Measurements from ENCODE around the gene AKAP10.
"Not testable (repeated sequence)": the region's sequence is repeated elsewhere in the genome, so short reads cannot be mapped to it uniquely, and the experiment has no call there.

The AKAP10 gene

GRCh38 chr17:19978209-19978802 is 678 bp upstream of the AKAP10 start:
- DNase-seq: no peak

GRCh38 chr17:19975601-19976000 is 2.0 kb downstream of the AKAP10 start:
- no peak for DNase-seq

GRCh38 chr17:19973156-19973555 is 4.5 kb downstream of the AKAP10 start:
- no peak for DNase-seq

DNA sequence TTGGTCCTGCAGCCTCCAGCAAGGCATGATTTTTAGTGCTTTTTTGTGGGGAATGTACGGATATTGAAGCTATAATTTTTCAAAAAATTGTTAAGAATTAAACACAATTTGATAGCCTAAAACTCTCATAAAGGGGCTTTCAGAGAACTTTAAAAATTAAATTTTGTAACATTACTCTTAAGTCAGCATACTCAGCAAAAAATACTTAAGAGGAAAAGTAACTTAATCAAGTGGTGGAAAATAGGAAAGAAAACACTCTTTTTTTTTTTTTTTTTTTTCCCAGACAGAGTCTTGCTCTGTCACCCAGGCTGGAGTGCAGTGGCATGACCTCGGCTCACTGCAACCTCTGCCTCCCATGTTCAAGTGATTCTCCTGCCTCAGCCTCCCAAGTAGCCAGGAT is 14.7 kb downstream of the AKAP10 start:
- DNase-seq: not testable (repeated sequence)

DNA sequence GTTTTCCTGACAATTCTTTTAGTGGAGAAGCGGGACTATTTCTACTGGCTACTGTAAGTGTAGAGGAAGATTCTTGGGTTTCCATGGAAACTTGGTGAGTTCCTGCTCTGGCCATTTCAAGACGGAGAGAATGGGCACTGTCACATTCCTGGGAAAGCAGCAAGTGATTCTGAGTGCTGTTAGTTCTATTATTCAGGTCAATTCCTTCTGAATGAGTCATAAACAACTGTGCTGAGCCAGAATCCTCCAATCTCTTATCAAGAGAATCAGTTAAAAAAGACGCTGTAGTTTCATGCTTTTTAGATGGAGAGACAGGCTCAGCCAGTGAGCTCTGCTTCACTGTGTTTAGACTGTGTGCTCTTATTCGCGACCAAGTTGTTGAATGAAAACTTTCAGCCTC is 19.6 kb downstream of the AKAP10 start:
- no peak for DNase-seq

DNA sequence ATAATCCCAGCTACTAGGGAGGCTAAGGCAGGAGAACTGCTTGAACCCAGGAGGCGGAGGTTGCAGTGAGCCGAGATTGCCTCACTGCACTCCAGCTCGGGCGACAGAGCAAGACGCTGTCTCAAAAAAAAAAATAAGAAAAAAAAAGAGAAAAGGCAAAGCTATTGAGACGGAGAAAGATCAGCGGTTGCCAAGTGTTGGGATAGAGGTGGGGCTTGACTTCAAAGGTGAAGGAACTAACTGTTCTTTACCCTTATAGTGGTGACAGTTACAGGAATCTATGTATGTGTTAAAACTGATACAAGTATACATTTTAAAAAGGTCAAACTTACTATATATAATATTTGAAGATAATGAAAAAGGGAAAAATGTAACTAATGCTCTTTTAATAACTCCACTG is 22.5 kb downstream of the AKAP10 start:
- no peak for DNase-seq

GRCh38 chr17:19951411-19951810 is 26.2 kb downstream of the AKAP10 start:
- not testable (repeated sequence) for DNase-seq

DNA sequence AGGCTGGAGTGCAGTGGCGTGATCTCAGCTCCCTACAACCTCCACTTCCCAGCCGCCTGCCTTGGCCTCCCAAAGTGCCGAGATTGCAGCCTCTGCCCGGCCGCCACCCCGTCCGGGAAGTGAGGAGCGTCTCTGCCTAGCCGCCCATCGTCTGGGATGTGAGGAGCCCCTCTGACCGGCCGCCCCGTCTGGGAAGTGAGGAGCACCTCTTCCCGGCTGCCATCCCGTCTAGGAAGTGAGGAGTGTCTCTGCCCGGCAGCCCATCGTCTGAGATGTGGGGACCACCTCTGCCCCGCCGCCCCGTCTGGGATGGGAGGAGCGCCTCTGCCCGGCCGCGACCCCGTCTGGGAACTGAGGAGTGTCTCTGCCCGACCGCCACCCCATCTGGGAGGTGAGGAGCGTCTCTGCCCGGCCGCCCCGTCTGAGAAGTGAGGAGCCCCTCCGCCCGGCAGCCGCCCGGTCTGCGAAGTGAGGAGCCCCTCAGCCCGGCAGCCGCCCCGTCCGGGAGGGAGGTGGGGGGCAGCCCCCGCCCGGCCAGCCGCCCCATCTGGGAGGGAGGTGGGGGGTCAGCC is 26.9 kb downstream of the AKAP10 start:
- not testable (repeated sequence) for DNase-seq

DNA sequence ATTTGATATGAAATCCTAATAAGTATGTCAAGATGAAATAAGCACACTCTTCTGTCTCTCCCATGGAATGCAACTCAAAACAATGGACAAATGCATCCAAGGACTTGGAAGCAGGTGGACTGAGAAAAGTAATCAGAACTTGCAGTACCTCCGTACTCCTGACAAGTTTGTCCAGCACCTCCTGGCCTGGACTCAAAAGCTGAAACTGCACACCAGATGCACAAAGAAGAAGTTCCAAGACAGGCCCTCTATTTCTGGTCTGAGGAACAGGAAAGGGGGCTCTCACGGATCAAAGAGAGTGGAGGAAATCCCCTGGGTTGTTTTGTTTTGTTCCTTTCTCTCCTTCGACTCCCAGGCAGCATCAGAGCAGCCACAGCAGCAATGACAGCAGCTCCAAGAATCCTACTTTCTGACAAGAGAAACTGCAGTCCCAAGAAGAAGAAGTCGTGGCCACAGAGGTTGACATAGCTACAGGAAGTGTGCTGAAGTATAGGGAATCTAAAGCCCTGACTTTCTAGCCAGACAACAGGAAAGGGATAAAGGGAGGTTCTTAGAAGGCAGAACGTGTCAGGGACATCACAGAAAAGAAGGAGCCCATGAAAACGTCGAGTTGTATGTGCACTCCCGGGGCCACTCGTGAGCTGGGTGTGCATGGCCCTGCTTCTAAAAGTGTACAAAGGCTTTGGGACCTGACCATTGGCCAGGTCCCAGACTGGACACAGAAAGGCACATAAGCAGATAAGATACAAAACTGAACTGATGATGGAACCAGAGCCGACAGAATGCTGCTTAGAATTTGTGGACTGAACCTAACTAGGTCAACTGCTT is 29.3 kb downstream of the AKAP10 start:
- DNase-seq: no peak

DNA sequence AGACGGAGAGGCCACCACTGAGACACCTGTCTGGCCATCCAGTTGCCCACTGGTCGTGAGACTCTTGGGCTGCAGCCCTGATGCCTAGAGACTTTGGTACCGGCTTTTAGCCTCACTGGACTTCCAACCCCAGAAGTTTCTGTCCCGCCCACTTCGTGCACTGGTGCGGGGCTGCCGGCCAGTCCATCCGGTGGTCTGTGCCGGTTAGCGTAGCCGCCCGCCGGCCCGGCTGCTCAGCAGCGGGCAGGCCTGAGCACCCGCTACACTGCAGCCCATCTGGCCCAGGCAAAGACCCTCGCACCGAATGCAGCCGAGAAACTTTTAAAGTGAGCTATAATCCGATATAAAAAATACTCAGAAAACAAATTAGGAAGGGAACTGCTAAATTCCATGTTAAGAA is 30.7 kb downstream of the AKAP10 start:
- DNase-seq: no peak

DNA sequence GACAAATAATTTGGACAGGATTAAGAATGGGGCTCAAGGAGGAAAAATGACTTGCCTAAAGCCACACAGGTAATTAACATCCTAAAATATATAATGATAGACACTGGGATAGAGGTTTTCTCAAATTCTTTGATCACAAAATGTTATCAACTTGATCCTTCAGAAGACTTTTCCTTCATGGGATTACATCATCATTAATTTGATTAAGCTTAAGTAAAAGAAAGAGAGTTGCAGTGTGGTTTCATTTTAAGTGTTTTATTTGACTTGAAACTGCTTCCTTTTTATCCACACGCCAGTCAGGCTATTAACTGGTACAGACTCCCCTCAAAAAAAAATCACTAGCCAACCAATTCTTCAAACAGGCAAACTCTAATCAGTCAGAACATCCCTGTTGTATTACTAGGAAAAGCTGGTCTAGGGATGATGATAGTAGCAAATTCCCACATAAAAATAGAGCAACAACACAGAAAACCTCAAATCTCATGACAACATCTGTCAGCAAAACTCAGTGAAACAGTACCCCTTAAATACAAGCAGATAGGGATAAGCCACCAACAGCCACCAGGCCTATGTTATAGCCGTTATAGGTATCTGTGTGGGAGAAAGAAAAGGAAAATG is 32.5 kb downstream of the AKAP10 start:
- no peak for DNase-seq

GRCh38 chr17:19943599-19943998 is 34.0 kb downstream of the AKAP10 start:
- no peak for DNase-seq

DNA sequence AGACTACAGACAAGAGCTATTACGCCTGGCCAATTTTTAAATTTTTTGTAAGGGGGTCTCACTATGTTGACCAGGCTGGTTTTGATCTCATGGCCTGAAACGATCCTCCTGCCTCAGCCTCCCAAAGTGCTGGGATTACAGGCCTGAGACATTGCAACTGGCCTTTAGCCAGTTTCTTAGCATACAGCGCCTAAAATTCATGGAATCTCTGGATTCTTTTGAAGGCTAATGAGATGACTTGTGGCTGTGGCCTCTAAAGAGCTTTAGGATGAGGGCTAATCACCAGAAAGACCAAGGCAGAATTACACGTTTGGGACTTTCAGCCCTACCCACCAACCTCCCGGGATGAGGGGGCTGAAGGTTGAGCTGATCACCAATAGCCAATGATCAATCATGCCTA is 34.6 kb downstream of the AKAP10 start:
- DNase-seq: no peak

DNA sequence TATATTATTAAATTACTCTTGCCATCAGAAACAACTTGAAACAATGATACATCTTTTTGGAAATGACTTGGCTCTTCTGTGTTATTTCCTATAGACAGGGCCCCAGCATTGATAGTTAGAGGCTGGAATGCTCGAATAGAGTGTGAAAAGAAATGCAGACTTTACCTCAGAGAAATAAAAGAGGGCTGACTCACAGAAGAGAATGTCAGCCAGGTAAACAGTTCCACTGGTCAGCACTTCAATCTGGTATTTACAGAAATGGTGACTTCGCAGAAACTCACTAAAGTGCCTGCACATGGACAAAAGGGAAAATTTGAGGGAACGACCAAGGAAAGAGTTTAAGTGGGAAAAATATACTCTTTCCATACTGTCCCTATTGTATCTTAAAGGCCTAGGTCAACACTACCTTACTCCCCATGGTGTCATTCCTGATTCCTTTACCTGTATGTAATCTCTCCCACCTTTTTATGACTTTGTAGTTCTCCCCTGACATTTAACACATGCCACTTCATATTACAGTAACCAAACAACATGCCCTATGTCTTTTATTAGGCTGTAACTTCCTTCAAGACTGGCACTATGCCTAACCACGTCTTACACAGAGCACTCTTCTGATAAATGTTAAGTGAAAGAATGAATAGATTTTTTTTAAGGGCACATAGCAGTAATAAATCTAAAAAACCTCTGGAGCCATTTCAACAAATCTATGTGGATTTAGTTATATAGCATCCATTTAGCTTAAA is 36.7 kb downstream of the AKAP10 start:
- no peak for DNase-seq

- no peak for DNase-seq
These were observed 37.5 kb downstream of the AKAP10 start for GRCh38 chr17:19939993-19940721.

DNA sequence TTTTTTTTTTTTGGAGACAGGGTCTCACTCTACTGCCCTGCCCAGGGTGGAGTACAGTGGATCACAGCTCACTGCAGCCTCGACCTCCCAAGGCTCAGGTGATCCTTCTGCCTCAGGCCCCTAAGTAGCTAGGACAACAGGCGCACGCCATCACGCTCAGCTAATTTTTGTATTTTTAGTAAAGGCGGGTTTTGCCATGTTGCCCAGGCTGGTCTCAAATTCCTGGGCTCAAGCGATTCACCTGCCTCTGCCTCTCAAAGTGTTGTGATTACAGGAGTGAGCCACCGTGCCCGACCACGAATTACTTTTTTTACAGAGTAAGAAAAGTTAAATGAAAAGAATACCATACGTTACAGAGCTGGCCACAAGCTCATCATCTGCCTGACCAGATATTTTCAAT is 38.9 kb downstream of the AKAP10 start:
- no peak for DNase-seq

DNA sequence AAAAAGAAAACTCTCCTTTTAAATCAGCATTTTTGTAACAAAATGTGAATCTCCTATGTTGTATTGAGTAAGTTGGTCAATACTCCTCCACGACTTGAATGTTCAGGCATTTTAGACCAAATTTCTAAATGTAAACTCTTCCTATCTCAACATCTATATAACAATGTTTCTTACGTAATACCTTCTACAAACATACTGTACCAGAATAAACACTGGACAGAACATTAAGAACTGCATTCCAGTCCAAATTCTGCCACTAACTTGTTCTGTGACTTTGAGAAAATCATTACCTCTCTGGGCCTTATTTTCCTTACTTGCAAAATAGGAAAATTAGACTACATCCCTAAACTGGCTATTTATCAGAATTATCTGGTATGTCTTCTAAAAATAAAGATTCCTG is 40.1 kb downstream of the AKAP10 start:
- no peak for DNase-seq

- no peak for DNase-seq
These were observed 42.5 kb downstream of the AKAP10 start for GRCh38 chr17:19935169-19935568.

- DNase-seq: no peak
These were observed 44.0 kb downstream of the AKAP10 start for GRCh38 chr17:19933628-19934027.

DNA sequence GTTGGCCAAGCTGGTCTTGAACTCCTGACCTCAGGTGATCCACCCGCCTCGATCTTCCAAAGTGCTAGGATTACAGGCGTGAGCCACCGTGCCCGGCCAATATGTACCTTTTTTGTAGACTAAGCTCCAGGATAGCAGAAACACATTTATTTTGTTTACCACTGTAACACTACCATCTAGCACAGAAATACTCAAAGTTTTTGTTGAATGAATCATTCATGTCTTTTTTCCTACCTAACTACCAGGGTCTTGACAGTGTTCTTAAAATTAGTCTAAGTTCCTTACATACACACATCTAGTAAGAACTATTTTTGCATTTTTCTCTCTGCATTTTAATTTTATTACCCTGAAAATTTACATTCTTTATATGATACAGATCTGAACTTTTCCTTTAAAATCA is 44.4 kb downstream of the AKAP10 start:
- DNase-seq: no peak

GRCh38 chr17:19928299-19928698 is 49.3 kb downstream of the AKAP10 start:
- DNase-seq: no peak

DNA sequence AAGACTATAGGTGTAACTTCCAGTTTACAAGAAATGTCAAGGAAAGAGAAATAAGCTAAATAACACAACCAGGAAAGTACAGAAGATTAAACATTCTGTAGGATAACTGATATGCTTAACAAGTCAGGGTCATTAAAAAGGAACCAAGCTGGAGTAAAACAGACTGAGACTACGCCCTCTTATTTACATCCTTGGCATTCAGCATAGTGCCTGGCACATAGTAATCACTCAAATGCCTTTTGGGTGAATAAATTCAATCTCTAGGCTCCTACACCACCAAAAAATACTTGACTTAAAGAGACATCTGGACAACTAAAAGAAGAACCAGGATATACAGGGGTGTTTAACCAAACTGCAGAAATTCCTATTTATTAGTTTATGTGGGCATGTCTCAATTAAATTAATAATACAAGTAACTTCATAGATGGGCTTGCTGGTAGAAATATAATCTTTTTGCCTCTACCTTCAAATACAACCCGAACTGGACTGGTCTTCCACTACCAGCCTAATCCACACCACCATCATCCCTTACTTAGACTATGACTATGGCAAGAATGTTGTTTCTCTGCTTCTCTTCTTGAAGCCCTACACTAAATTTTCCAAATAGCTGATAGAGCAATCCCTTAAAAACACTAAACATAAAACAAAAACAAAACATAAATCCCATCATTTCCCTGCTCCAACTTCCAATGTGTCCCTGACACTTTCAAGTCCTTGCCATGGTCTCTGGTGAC is 62.2 kb downstream of the AKAP10 start:
- no peak for DNase-seq
